ENCODE results near the gene RGSL1.

Gene RGSL1

GRCh38 chr1:182555493-182555892 lies 105.5 kb downstream of the RGSL1 start:
- DNase-seq: no peak

- DNase-seq: no peak
These were observed 106.3 kb downstream of the RGSL1 start for GRCh38 chr1:182556279-182556678.

GRCh38 chr1:182560392-182560984 lies 110.5 kb downstream of the RGSL1 start:
- no peak for DNase-seq

GRCh38 chr1:182561456-182561855 lies 111.5 kb downstream of the RGSL1 start:
- no peak for DNase-seq

GRCh38 chr1:182563095-182563494 lies 113.1 kb downstream of the RGSL1 start:
- no peak for DNase-seq

- DNase-seq: no peak
These were observed 114.6 kb downstream of the RGSL1 start for GRCh38 chr1:182564406-182565004.

- no peak for DNase-seq
These were observed 115.6 kb downstream of the RGSL1 start for GRCh38 chr1:182565537-182565936.

- DNase-seq: no peak
These were observed 117.7 kb downstream of the RGSL1 start for GRCh38 chr1:182567629-182568028.

- DNase-seq: no peak
These were observed 118.8 kb downstream of the RGSL1 start for GRCh38 chr1:182568647-182569284.

- DNase-seq: no peak
These were observed 120.1 kb downstream of the RGSL1 start for GRCh38 chr1:182569939-182570610.

GRCh38 chr1:182570611-182570970 lies 120.6 kb downstream of the RGSL1 start:
- no peak for DNase-seq

GRCh38 chr1:182574156-182574555 lies 124.2 kb downstream of the RGSL1 start:
- no peak for DNase-seq

- peak; percentile 42 for DNase-seq
These were observed 125.7 kb downstream of the RGSL1 start for GRCh38 chr1:182575540-182576149.

- no peak for DNase-seq
These were observed 130.8 kb downstream of the RGSL1 start for GRCh38 chr1:182580736-182581135.

GRCh38 chr1:182584746-182585145 lies 134.8 kb downstream of the RGSL1 start:
- DNase-seq: no peak

- no peak for DNase-seq
These were observed 136.4 kb downstream of the RGSL1 start for GRCh38 chr1:182586380-182586779.

- no peak for DNase-seq
These were observed 137.1 kb downstream of the RGSL1 start for GRCh38 chr1:182587093-182587492.

GRCh38 chr1:182587666-182588499 lies 137.9 kb downstream of the RGSL1 start:
- no peak for DNase-seq

- peak; percentile 52 for DNase-seq
These were observed 138.8 kb downstream of the RGSL1 start, which contains the start of gene RNASEL for GRCh38 chr1:182588500-182589396. TSS of gene RNASEL (minus strand) at chr1:182589256. CDS start at chr1:182586806, 2,450 bp downstream.

GRCh38 chr1:182589520-182589919 lies 139.6 kb downstream of the RGSL1 start:
- no peak for DNase-seq

GRCh38 chr1:182589931-182590330 lies 140.0 kb downstream of the RGSL1 start:
- no peak for DNase-seq
